Gastroesophageal sphincter (tissue), 3 donors: ENCODE measurements around the gene HUWE1.

ENCODE experiments used
- CTCF ChIP-seq, 4 experiments: fragments of 200-600 bp in 2 of 4; fragments of 450-650 bp in 2 of 4; sonication (generic) in 1 of 4; IDR thresholded peaks; one replicate each; pipeline ENCODE4 v1.5.1; 2017 to 2019; ENCODE audit warnings: antibody characterized with exemption in 4 of 4, mild to moderate bottlenecking in 2 of 4, moderate library complexity in 2 of 4
- EP300 ChIP-seq: sonication (generic); formaldehyde crosslinking; IDR thresholded peaks from one replicate; pipeline ENCODE4 v1.6.1; 2017; ENCODE audit warnings: antibody characterized with exemption, mild to moderate bottlenecking
- POLR2A ChIP-seq, 2 donors: fragments of 450-650 bp; IDR thresholded peaks; one replicate each; pipeline ENCODE4 v1.6.1; 2017; ENCODE audit warnings: antibody characterized with exemption in 2 of 2, mild to moderate bottlenecking in 2 of 2, moderate library complexity in 1 of 2
- POLR2AphosphoS5 ChIP-seq: sonication (generic); formaldehyde crosslinking; IDR thresholded peaks from one replicate; pipeline ENCODE4 v1.6.1; 2017; ENCODE audit warnings: antibody characterized with exemption

GRCh38 chrX:53660004-53660403, 26.5 kb downstream of the HUWE1 start:
- TF ChIP-seq CTCF (IDR thresholded peaks at IDR 0.05): no peak
- TF ChIP-seq POLR2AphosphoS5: no peak
- no peak for TF ChIP-seq POLR2A (IDR thresholded peaks at IDR 0.05)
- no peak for TF ChIP-seq EP300
